NT2/D1 (cell line): ENCODE measurements around the gene C19orf67.

Source experiments
- YY1 ChIP-seq: IDR thresholded peaks from 2 replicates; pipeline ENCODE4 v1.6.1; 2011; ENCODE audit not compliant: insufficient read length, insufficient read depth
- ZNF274 ChIP-seq: IDR thresholded peaks from 2 replicates; pipeline ENCODE4 v1.6.1; 2011; ENCODE audit warnings: mild to moderate bottlenecking, low read depth, low read length

DNA sequence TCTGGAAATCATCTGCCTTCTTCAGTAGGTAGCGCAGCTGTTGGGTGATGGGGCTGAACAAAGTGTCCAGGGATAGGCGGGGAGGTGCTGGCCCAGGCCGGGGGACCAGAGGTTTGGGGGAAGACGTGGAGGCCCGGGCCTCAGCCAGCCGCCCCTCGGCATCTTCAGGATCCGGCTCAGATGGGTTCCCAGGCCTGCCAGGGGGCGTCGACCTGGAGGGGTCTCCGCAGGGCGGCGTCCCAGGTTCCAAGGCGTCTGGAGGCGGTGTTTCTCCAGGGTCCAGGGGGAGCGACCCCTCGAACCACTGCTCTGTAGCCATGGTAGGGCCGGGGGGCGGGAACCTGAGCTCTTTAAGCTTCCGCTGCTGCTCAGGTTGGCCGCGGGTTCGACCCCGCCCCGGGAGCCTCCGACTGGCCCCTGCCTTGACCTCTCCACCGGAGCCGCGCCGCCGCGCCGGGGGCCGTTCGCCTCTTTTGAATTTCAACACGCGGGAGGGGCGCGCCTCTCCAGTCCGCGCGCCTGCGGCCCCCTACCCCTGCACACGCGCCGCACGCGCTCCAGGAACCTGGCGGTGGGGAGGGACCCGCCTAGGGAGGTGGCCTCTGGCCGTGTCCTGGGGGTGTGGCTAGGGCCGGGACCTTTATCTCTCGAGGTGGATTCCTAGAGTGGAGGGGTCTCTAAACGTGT lies at the start of gene C19orf67:
- TF ChIP-seq YY1 (no peak), ZNF274 (no peak)
